ENCODE data around the gene MBD3.

GRCh38 chr19:1609680-1610474, 17.2 kb upstream of the MBD3 start:
- TF ChIP-seq CTCF (IDR thresholded peaks at IDR 0.05) (no peak), POLR2AphosphoS5 (IDR thresholded peaks at IDR 0.05) (no peak), EP300 (IDR thresholded peaks at IDR 0.05) (no peak)
